ENCODE results near the gene UHRF1.
A peak's percentile ranks its signal among the peaks of the same experiment; 100 is the strongest.
"Not testable (repeated sequence)": the region's sequence is repeated elsewhere in the genome, so short reads cannot be mapped to it uniquely, and the experiment has no call there.

UHRF1 gene

GRCh38 chr19:4882874-4883273, 26.4 kb upstream of the UHRF1 start:
- not testable (repeated sequence) for H3K4me1 Mint-ChIP-seq (ENCODE audit: low read depth); H3K9me3 Mint-ChIP-seq; H3K4me3 Mint-ChIP-seq; H3K27ac Mint-ChIP-seq; H3K36me3 Mint-ChIP-seq (ENCODE audit: low read depth); DNase-seq (ENCODE audit: low spot score); H3K27me3 Mint-ChIP-seq (ENCODE audit: low read depth)

GRCh38 chr19:4884993-4885392, 24.3 kb upstream of the UHRF1 start:
- H3K36me3 Mint-ChIP-seq (ENCODE audit: low read depth); H3K27me3 Mint-ChIP-seq (ENCODE audit: low read depth); H3K27ac Mint-ChIP-seq; DNase-seq (ENCODE audit: low spot score); H3K4me3 Mint-ChIP-seq; H3K9me3 Mint-ChIP-seq; H3K4me1 Mint-ChIP-seq (ENCODE audit: low read depth): not testable (repeated sequence)

- not testable (repeated sequence) for H3K9me3 Mint-ChIP-seq; H3K4me3 Mint-ChIP-seq; H3K36me3 Mint-ChIP-seq (ENCODE audit: low read depth); H3K27me3 Mint-ChIP-seq (ENCODE audit: low read depth); H3K4me1 Mint-ChIP-seq (ENCODE audit: low read depth); H3K27ac Mint-ChIP-seq; DNase-seq (ENCODE audit: low spot score)
Measured at GRCh38 chr19:4887803-4888202, 21.5 kb upstream of the UHRF1 start.

GRCh38 chr19:4889034-4889815, 20.1 kb upstream of the UHRF1 start:
- Mint-ChIP-seq H3K27ac (no peak overlapping the region), H3K27me3 (ENCODE audit: low read depth) (no peaks in the 10 kb centered on the region), H3K4me3 (no peak overlapping the region), H3K9me3 (no peaks in the 10 kb centered on the region), H3K4me1 (ENCODE audit: low read depth) (no peaks in the 10 kb centered on the region), H3K36me3 (ENCODE audit: low read depth) (no peaks in the 10 kb centered on the region)
- DNase-seq (ENCODE audit: low spot score): no peak

- Mint-ChIP-seq H3K27ac (no peak overlapping the region), H3K4me3 (no peak overlapping the region), H3K27me3 (ENCODE audit: low read depth) (no peaks in the 10 kb centered on the region), H3K4me1 (ENCODE audit: low read depth) (no peaks in the 10 kb centered on the region), H3K9me3 (no peaks in the 10 kb centered on the region), H3K36me3 (ENCODE audit: low read depth) (no peaks in the 10 kb centered on the region)
- no peak for DNase-seq (ENCODE audit: low spot score)
Measured at GRCh38 chr19:4891066-4891465, 18.2 kb upstream of the UHRF1 start.

GRCh38 chr19:4892962-4893361, 16.3 kb upstream of the UHRF1 start:
- not testable (repeated sequence) for H3K4me3 Mint-ChIP-seq; H3K27ac Mint-ChIP-seq; H3K4me1 Mint-ChIP-seq (ENCODE audit: low read depth); H3K36me3 Mint-ChIP-seq (ENCODE audit: low read depth); H3K9me3 Mint-ChIP-seq; H3K27me3 Mint-ChIP-seq (ENCODE audit: low read depth); DNase-seq (ENCODE audit: low spot score)

GRCh38 chr19:4896372-4896771, 12.9 kb upstream of the UHRF1 start:
- H3K27me3 Mint-ChIP-seq (ENCODE audit: low read depth): no peaks in the 10 kb centered on the region
- no peaks in the 10 kb centered on the region for H3K36me3 Mint-ChIP-seq (ENCODE audit: low read depth)
- DNase-seq (ENCODE audit: low spot score): no peak
- no peak overlapping the region for H3K27ac Mint-ChIP-seq
- H3K4me1 Mint-ChIP-seq (ENCODE audit: low read depth): no peaks in the 10 kb centered on the region
- H3K9me3 Mint-ChIP-seq: no peaks in the 10 kb centered on the region
- no peak overlapping the region for H3K4me3 Mint-ChIP-seq

- Mint-ChIP-seq H3K27me3 (ENCODE audit: low read depth) (no peaks in the 10 kb centered on the region), H3K4me3 (no peak overlapping the region), H3K9me3 (no peaks in the 10 kb centered on the region), H3K27ac (no peak overlapping the region), H3K36me3 (ENCODE audit: low read depth) (no peaks in the 10 kb centered on the region), H3K4me1 (ENCODE audit: low read depth) (no peaks in the 10 kb centered on the region)
- DNase-seq (ENCODE audit: low spot score): no peak
Measured at GRCh38 chr19:4897146-4897545, 12.2 kb upstream of the UHRF1 start.

GRCh38 chr19:4900879-4901278, 8.4 kb upstream of the UHRF1 start:
- DNase-seq (ENCODE audit: low spot score); H3K36me3 Mint-ChIP-seq (ENCODE audit: low read depth); H3K4me3 Mint-ChIP-seq; H3K27me3 Mint-ChIP-seq (ENCODE audit: low read depth); H3K9me3 Mint-ChIP-seq; H3K27ac Mint-ChIP-seq; H3K4me1 Mint-ChIP-seq (ENCODE audit: low read depth): not testable (repeated sequence)

- Mint-ChIP-seq H3K36me3 (ENCODE audit: low read depth) (no peaks in the 10 kb centered on the region), H3K9me3 (no peaks in the 10 kb centered on the region), H3K4me1 (ENCODE audit: low read depth) (no peaks in the 10 kb centered on the region), H3K4me3 (no peak within 1 kb of the TSS), H3K27ac (no peak within 1 kb of the TSS), H3K27me3 (ENCODE audit: low read depth) (no peaks in the 10 kb centered on the region)
- no peak for DNase-seq (ENCODE audit: low spot score)
Measured at GRCh38 chr19:4902796-4903195, 6.5 kb upstream of the UHRF1 start, which contains the start of gene ARRDC5. Gene ARRDC5, minus strand, starts transcription at chr19:4902896. Its CDS starts 71 bp downstream, at chr19:4902825.

GRCh38 chr19:4904481-4904880, 4.8 kb upstream of the UHRF1 start:
- no peak for DNase-seq (ENCODE audit: low spot score)
- Mint-ChIP-seq H3K36me3 (ENCODE audit: low read depth) (no peaks in the 10 kb centered on the region), H3K27me3 (ENCODE audit: low read depth) (no peaks in the 10 kb centered on the region), H3K27ac (no peak overlapping the region), H3K4me3 (no peak overlapping the region), H3K4me1 (ENCODE audit: low read depth) (peaks cover 3% of the 10 kb centered on the region), H3K9me3 (no peaks in the 10 kb centered on the region)

GRCh38 chr19:4906963-4907362, 2.3 kb upstream of the UHRF1 start:
- Mint-ChIP-seq H3K27ac (no peak overlapping the region), H3K4me3 (no peak overlapping the region), H3K9me3 (no peaks in the 10 kb centered on the region), H3K4me1 (ENCODE audit: low read depth) (peaks cover 13% of the 10 kb centered on the region), H3K27me3 (ENCODE audit: low read depth) (no peaks in the 10 kb centered on the region), H3K36me3 (ENCODE audit: low read depth) (peaks cover 12% of the 10 kb centered on the region)
- DNase-seq (ENCODE audit: low spot score): no peak

GRCh38 chr19:4908360-4908759, 941 bp upstream of the UHRF1 start:
- DNase-seq (ENCODE audit: low spot score): no peak
- peak overlapping the region; percentile 20 for H3K4me3 Mint-ChIP-seq
- H3K9me3 Mint-ChIP-seq: no peaks in the 10 kb centered on the region
- H3K27ac Mint-ChIP-seq: no peak overlapping the region
- peaks cover 25% of the 10 kb centered on the region for H3K4me1 Mint-ChIP-seq (ENCODE audit: low read depth)
- H3K27me3 Mint-ChIP-seq (ENCODE audit: low read depth): no peaks in the 10 kb centered on the region
- H3K36me3 Mint-ChIP-seq (ENCODE audit: low read depth): peaks cover 24% of the 10 kb centered on the region

- Mint-ChIP-seq H3K4me1 (ENCODE audit: low read depth) (peaks cover 25% of the 10 kb centered on the region), H3K27me3 (ENCODE audit: low read depth) (no peaks in the 10 kb centered on the region), H3K36me3 (ENCODE audit: low read depth) (peaks cover 24% of the 10 kb centered on the region), H3K4me3 (peak overlapping the region; percentile 20), H3K9me3 (no peaks in the 10 kb centered on the region), H3K27ac (peak overlapping the region; percentile 20)
- DNase-seq (ENCODE audit: low spot score): no peak
Measured at GRCh38 chr19:4908781-4909155, 533 bp upstream of the UHRF1 start.
